ENCODE data around the gene RRAS2.
"Not testable (repeated sequence)": the region's sequence is repeated elsewhere in the genome, so short reads cannot be mapped to it uniquely, and the experiment has no call there.

Gene RRAS2

GRCh38 chr11:14312736-14313438 is 46.1 kb downstream of the RRAS2 start:
- no peak overlapping the region for H3K4me3 Mint-ChIP-seq
- no peaks in the 10 kb centered on the region for H3K9me3 Mint-ChIP-seq (ENCODE audit: low read depth)

DNA sequence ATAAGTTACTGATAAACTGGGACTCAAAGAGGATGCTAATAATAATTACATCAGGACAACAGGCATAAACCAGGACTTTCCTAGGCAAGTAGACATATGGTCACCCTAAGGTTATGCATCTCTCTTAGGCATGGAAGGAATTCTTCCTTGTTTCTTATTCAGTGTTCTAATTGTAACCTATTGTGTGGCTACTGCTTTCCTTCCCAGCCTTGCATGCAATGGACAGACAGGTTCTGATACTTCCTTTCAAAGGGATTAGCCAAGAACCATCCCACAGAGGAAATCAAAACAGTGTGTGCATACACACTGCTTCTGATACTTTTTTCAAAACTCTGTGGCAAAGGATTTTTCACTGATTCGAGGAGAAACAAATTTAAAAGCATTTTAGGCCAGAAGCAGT is 48.3 kb downstream of the RRAS2 start:
- no peak overlapping the region for H3K4me3 Mint-ChIP-seq
- H3K27ac Mint-ChIP-seq: peak overlapping the region; percentile 13
- no peaks in the 10 kb centered on the region for H3K9me3 Mint-ChIP-seq (ENCODE audit: low read depth)
- H3K27me3 Mint-ChIP-seq: no peaks in the 10 kb centered on the region
- H3K36me3 Mint-ChIP-seq: no peaks in the 10 kb centered on the region
- H3K4me1 Mint-ChIP-seq (ENCODE audit: low read depth): peaks cover 36% of the 10 kb centered on the region

More at GRCh38 chr11:14312736-14313438, 46.1 kb downstream of the RRAS2 start:
- Mint-ChIP-seq H3K27me3 (no peaks in the 10 kb centered on the region), H3K36me3 (no peaks in the 10 kb centered on the region), H3K27ac (peak overlapping the region; percentile 62), H3K4me1 (ENCODE audit: low read depth) (peaks cover 44% of the 10 kb centered on the region)

- H3K4me3 Mint-ChIP-seq: no peak overlapping the region
- no peaks in the 10 kb centered on the region for H3K27me3 Mint-ChIP-seq
- no peak overlapping the region for H3K27ac Mint-ChIP-seq
- H3K4me1 Mint-ChIP-seq (ENCODE audit: low read depth): peaks cover 27% of the 10 kb centered on the region
- H3K36me3 Mint-ChIP-seq: no peaks in the 10 kb centered on the region
- no peaks in the 10 kb centered on the region for H3K9me3 Mint-ChIP-seq (ENCODE audit: low read depth)
Measured at GRCh38 chr11:14309425-14310192, 49.4 kb downstream of the RRAS2 start.

DNA sequence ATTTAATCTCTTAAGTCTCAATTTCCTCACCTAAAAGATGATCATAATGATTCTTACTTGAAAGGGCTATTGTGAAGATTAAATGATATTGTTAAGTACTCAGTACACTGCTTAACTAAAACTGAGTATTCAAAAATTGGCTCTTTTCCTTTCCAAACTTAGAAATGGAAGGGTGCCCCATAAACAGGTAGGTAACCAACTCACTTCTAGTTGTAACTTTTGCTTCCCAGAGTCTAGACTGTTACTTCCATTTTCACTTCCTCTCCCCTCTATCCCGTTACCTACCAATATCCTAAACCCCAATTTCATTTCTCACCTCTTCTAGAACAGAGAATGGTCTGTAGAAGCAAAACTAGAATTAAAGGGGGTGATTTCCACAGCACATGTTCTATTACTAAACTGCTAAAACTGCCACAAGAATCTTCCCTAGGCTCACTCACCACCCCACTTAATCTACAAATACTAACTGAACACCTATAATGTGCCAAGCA is 50.0 kb downstream of the RRAS2 start:
- Mint-ChIP-seq H3K4me3 (no peak overlapping the region), H3K4me1 (ENCODE audit: low read depth) (peaks cover 21% of the 10 kb centered on the region), H3K36me3 (no peaks in the 10 kb centered on the region), H3K27me3 (no peaks in the 10 kb centered on the region), H3K9me3 (ENCODE audit: low read depth) (no peaks in the 10 kb centered on the region), H3K27ac (no peak overlapping the region)

- Mint-ChIP-seq H3K4me1 (ENCODE audit: low read depth) (peaks cover 16% of the 10 kb centered on the region), H3K9me3 (ENCODE audit: low read depth) (no peaks in the 10 kb centered on the region), H3K4me3 (no peak overlapping the region), H3K36me3 (no peaks in the 10 kb centered on the region), H3K27ac (no peak overlapping the region), H3K27me3 (no peaks in the 10 kb centered on the region)
Measured at GRCh38 chr11:14308114-14308896, 50.7 kb downstream of the RRAS2 start.

DNA sequence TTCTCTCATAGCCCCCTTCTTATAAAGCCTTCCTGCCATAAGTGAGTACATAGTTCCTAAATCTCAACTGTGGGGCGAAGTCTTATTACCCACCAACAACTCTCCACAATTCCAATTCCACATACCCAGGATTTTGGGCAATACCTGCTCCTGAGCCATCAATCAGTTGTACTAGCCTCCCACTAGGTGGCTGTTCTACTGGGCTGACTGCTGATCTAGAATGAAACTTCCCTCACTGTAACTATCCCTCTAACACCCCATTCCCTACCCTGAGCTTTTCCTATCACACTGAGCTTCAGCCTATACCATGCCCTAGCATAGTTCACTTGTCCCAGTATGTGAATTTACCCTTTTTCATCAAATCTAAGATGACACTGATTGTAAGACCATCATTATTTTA is 52.5 kb downstream of the RRAS2 start:
- Mint-ChIP-seq H3K4me3 (no peak overlapping the region), H3K9me3 (ENCODE audit: low read depth) (no peaks in the 10 kb centered on the region), H3K27me3 (no peaks in the 10 kb centered on the region), H3K4me1 (ENCODE audit: low read depth) (peaks cover 7% of the 10 kb centered on the region), H3K27ac (no peak overlapping the region), H3K36me3 (no peaks in the 10 kb centered on the region)

- Mint-ChIP-seq H3K4me3 (no peak overlapping the region), H3K27me3 (no peaks in the 10 kb centered on the region), H3K4me1 (ENCODE audit: low read depth) (peaks cover 7% of the 10 kb centered on the region), H3K36me3 (no peaks in the 10 kb centered on the region), H3K9me3 (ENCODE audit: low read depth) (no peaks in the 10 kb centered on the region), H3K27ac (no peak overlapping the region)
Measured at GRCh38 chr11:14305649-14306048, 53.3 kb downstream of the RRAS2 start.

GRCh38 chr11:14304601-14305000 is 54.4 kb downstream of the RRAS2 start:
- H3K4me1 Mint-ChIP-seq (ENCODE audit: low read depth): peaks cover 7% of the 10 kb centered on the region
- H3K4me3 Mint-ChIP-seq: no peak overlapping the region
- no peaks in the 10 kb centered on the region for H3K9me3 Mint-ChIP-seq (ENCODE audit: low read depth)
- no peaks in the 10 kb centered on the region for H3K36me3 Mint-ChIP-seq
- no peak overlapping the region for H3K27ac Mint-ChIP-seq
- H3K27me3 Mint-ChIP-seq: no peaks in the 10 kb centered on the region

DNA sequence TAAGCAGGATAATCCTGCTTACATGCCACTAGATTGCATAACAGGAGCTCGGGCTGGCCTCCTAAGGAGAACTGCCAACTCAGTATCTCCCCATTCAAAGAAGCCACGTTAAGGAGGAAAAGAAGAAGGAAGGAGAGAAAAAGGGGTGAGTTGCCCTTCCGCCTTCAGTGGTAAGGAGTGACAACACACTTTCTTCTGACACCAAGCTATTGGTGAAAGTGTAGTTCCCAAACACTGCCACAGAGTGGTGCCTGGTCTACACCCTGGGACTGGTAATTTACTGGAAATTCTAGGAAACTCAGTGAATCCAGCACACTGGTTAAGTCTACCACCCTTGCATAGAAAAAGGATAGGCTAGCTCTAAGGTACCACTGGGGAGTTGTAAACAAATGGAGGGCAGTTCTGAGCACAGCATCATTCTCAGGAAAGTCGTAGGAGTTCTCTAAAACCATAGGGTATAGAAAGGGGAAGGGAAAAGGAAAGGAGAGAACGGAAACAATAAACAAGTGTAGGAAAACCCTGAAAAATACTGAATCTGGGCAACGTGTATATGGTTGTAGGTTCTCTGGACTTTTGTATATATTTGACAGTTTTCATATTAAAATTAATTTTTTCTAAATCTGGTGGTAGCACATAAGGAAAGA is 58.2 kb downstream of the RRAS2 start:
- Mint-ChIP-seq H3K4me3 (no peak overlapping the region), H3K27ac (no peak overlapping the region), H3K4me1 (ENCODE audit: low read depth) (peaks cover 10% of the 10 kb centered on the region), H3K36me3 (no peaks in the 10 kb centered on the region), H3K27me3 (no peaks in the 10 kb centered on the region), H3K9me3 (ENCODE audit: low read depth) (no peaks in the 10 kb centered on the region)

- H3K36me3 Mint-ChIP-seq: no peaks in the 10 kb centered on the region
Measured at GRCh38 chr11:14299921-14300320, 59.1 kb downstream of the RRAS2 start.

GRCh38 chr11:14290422-14290821 is 68.6 kb downstream of the RRAS2 start:
- Mint-ChIP-seq H3K27ac (no peak overlapping the region), H3K36me3 (peaks cover 27% of the 10 kb centered on the region), H3K27me3 (no peaks in the 10 kb centered on the region), H3K9me3 (ENCODE audit: low read depth) (no peaks in the 10 kb centered on the region), H3K4me1 (ENCODE audit: low read depth) (no peaks in the 10 kb centered on the region), H3K4me3 (no peak overlapping the region)

More at GRCh38 chr11:14299921-14300320, 59.1 kb downstream of the RRAS2 start:
- no peaks in the 10 kb centered on the region for H3K9me3 Mint-ChIP-seq (ENCODE audit: low read depth)
- no peak overlapping the region for H3K27ac Mint-ChIP-seq
- no peak overlapping the region for H3K4me3 Mint-ChIP-seq
- H3K27me3 Mint-ChIP-seq: no peaks in the 10 kb centered on the region
- H3K4me1 Mint-ChIP-seq (ENCODE audit: low read depth): peaks cover 10% of the 10 kb centered on the region

DNA sequence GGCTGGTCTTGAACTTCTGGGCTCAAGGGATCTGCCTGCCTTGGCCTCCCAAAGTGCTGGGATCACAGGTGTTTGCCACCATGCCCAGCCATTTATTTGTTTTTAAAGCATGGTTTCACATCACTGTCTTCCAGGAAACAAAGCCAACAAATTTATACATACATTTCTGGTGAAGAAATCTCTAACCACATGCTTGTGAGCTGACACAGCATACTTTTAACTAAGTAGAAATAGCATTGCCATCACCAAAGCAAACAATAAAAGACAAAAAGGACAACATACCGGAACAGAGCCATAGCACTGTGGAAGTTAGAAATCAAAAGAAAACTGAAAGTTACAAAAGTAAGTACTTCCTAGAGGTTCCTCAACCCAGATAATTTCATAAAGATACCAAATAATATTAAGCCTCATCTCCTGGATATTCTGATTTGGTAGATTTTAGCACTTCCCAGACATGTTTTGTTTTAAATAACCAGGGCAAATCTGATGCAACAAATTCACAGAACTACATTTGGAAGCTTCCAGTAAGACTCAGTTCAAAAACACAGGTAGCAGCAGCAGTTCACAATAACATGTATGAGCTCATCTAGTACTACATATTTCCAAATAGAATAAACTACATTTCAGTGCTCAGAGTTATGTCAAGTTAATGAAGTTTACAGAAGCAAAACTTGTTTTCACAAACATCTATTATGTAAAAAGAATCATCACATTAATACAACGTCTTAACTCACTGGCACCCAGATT is 70.6 kb downstream of the RRAS2 start:
- no peaks in the 10 kb centered on the region for H3K4me1 Mint-ChIP-seq (ENCODE audit: low read depth)
- H3K9me3 Mint-ChIP-seq (ENCODE audit: low read depth): no peaks in the 10 kb centered on the region
- H3K36me3 Mint-ChIP-seq: peaks cover 20% of the 10 kb centered on the region
- no peak overlapping the region for H3K4me3 Mint-ChIP-seq
- H3K27ac Mint-ChIP-seq: peak overlapping the region; percentile 3
- no peaks in the 10 kb centered on the region for H3K27me3 Mint-ChIP-seq

GRCh38 chr11:14278869-14279268 is 80.1 kb downstream of the RRAS2 start:
- H3K27ac Mint-ChIP-seq; H3K4me1 Mint-ChIP-seq (ENCODE audit: low read depth); H3K9me3 Mint-ChIP-seq (ENCODE audit: low read depth); H3K4me3 Mint-ChIP-seq; H3K36me3 Mint-ChIP-seq; H3K27me3 Mint-ChIP-seq: not testable (repeated sequence)

DNA sequence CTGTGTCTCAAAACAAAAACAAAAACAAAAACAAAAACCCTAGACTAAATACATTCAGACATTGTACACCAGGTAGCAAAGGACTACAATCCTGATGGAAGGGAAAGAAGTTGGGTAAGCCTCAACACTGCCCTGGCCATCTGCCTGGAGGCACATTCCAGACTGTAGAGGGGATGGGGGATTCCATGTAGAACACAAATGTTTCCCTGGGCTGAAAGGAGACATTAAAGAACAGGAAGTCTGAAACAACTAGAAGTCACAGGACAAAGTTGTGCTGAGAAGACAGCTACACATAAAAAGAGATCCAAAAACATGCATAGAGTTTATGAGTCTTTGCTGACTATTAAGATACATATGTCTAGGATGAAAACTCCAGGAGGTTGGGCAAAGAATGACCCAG is 83.9 kb downstream of the RRAS2 start:
- H3K27me3 Mint-ChIP-seq: no peaks in the 10 kb centered on the region
- H3K4me1 Mint-ChIP-seq (ENCODE audit: low read depth): peaks cover 25% of the 10 kb centered on the region
- peaks cover 5% of the 10 kb centered on the region for H3K36me3 Mint-ChIP-seq
- H3K4me3 Mint-ChIP-seq: no peak overlapping the region
- H3K27ac Mint-ChIP-seq: no peak overlapping the region
- no peaks in the 10 kb centered on the region for H3K9me3 Mint-ChIP-seq (ENCODE audit: low read depth)
